Naive thymus-derived CD4-positive, alpha-beta T cell (primary cell): ENCODE results near the gene VDR. TPM values are rescaled to one million over a fixed set of nuclear protein-coding genes. Genes with fewer than 3 reads are reported as not detected.

Source experiments
- ATAC-seq: fragments of 150-1000 bp; cut with Tn5 transposase; 2 replicates; pipeline ENCODE4 v1.10.0; 2021; ENCODE audit warnings: mild to moderate bottlenecking, moderate library complexity
- CTCF ChIA-PET: fragments of 350-600 bp; sonication (Branson Sonifier 250); formaldehyde crosslinking; loops from one replicate; lab custom pipeline; 2021; ENCODE audit warnings: antibody characterized with exemption; lab: Charles Lee
- POLR2A ChIA-PET: fragments of 350-600 bp; sonication (Branson Sonifier 250); formaldehyde crosslinking; loops from one replicate; lab custom pipeline; 2021; ENCODE audit warnings: antibody characterized with exemption, inconsistent platforms; lab: Charles Lee
- DNase-seq, 9 donors: peaks; one replicate each; pipeline versions ENCODE4 v3.0.0 to v3.0.0-alpha.2; 2020 to 2022; ENCODE audit warnings: mixed read lengths in 1 of 9
- H3K27ac ChIP-seq: one replicate; pipeline ENCODE4 v1.7.0; 2013; ENCODE audit warnings: mild to moderate bottlenecking, low read depth, low read length, moderate library complexity
- H3K27me3 ChIP-seq, 2 donors: one replicate each; pipeline ENCODE4 v1.7.0; 2013; ENCODE audit warnings: low read length in 2 of 2, mild to moderate bottlenecking in 2 of 2, moderate library complexity in 2 of 2; ENCODE audit not compliant: control insufficient read depth in 2 of 2, insufficient read depth in 2 of 2
- H3K36me3 ChIP-seq, 3 experiments: 1 replicate in 2 of 3; 2 replicates in 1 of 3; pipeline ENCODE4 v1.7.0; 2013; ENCODE audit warnings: low read length in 3 of 3, mild to moderate bottlenecking in 3 of 3, moderate library complexity in 1 of 3; ENCODE audit not compliant: insufficient read depth in 3 of 3, control insufficient read depth in 2 of 3
- H3K4me1 ChIP-seq, 2 donors: one replicate each; pipeline ENCODE4 v1.7.0; 2013; ENCODE audit warnings: low read length in 2 of 2, mild to moderate bottlenecking in 2 of 2, moderate library complexity in 1 of 2; ENCODE audit not compliant: control insufficient read depth in 2 of 2, insufficient read depth in 2 of 2
- H3K4me3 ChIP-seq: 2 replicates; pipeline ENCODE4 v1.7.0; 2013; ENCODE audit warnings: mild to moderate bottlenecking, low read length
- H3K9me3 ChIP-seq, 3 experiments: 1 replicate in 2 of 3; 2 replicates in 1 of 3; pipeline ENCODE4 v1.7.0; 2013; ENCODE audit warnings: low read length in 3 of 3; ENCODE audit not compliant: control insufficient read depth in 2 of 3
- H3K27ac Mint-ChIP-seq, 9 donors: one replicate each; pipeline ENCODE4 v1.8.0; 2020 to 2022; ENCODE audit warnings: mixed read lengths in 9 of 9, mild to moderate bottlenecking in 8 of 9, moderate library complexity in 5 of 9, inconsistent platforms in 2 of 9
- H3K27me3 Mint-ChIP-seq, 5 donors: one replicate each; pipeline ENCODE4 v1.8.0; 2021 to 2022; ENCODE audit warnings: mixed read lengths in 5 of 5, mild to moderate bottlenecking in 1 of 5
- H3K36me3 Mint-ChIP-seq, 5 donors: one replicate each; pipeline ENCODE4 v1.8.0; 2020 to 2022; ENCODE audit warnings: mixed read lengths in 5 of 5, mild to moderate bottlenecking in 3 of 5, inconsistent platforms in 1 of 5
- H3K4me1 Mint-ChIP-seq, 7 donors: one replicate each; pipeline ENCODE4 v1.8.0; 2020 to 2022; ENCODE audit warnings: mixed read lengths in 7 of 7, mild to moderate bottlenecking in 3 of 7, inconsistent platforms in 1 of 7
- H3K4me3 Mint-ChIP-seq, 10 donors: one replicate each; pipeline ENCODE4 v1.8.0; 2020 to 2022; ENCODE audit warnings: mild to moderate bottlenecking in 10 of 10, mixed read lengths in 10 of 10, moderate library complexity in 6 of 10, inconsistent platforms in 2 of 10
- H3K9me3 Mint-ChIP-seq, 11 donors: one replicate each; pipeline ENCODE4 v1.8.0; 2020 to 2022; ENCODE audit warnings: mixed read lengths in 11 of 11, mild to moderate bottlenecking in 4 of 11, inconsistent platforms in 1 of 11, moderate library complexity in 1 of 11
- intact Hi-C, 2 donors: fragments of 100-400 bp; cut with micrococcal nuclease; formaldehyde crosslinking; loops; one replicate each; pipeline ENCODE4 v1.15.1; 2023
- polyA plus RNA-seq, 2 donors: library from polyadenylated mRNA; unstranded; fragments of 300-500 nt; fragmentation: Illumina TruSeq; gene quantifications; one replicate each; pipeline ENCODE4 v1.2.3, GENCODE V29; 2021
- total RNA-seq, 6 experiments: library from RNA in 5 of 6; stranded (reverse) in 5 of 6; gene quantifications; 1 replicate in 5 of 6; 2 replicates in 1 of 6; pipeline ENCODE4 v1.2.3 and lab custom pipeline; 2021 to 2026

Gene VDR
- total and polyA plus RNA-seq, 7 experiments from 2014 or later: 0.11 to 82.6 (median 2.5) TPM

DNA sequence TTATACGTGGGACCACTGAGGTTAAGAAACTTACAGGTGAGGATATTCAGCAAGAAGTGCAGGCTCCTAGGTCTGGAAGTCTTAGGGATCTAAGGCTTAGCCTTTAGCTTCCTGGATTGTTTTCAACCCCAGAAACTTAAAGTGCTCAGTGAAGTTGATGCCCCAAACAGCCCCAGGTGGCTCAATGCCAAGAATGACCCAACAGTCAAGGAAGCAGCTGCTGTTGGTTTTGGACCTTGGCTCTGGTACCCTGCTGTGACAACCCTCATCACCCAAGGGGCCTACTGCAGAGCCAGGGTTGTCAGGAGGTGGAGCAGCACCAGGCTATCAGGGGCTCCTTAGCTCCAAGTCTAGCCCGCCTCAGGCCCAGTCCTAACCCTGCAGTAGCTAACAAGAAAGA, 36.8 kb downstream of the VDR start:
- POLR2A ChIA-PET: no interaction called here
- H3K4me1 Mint-ChIP-seq: peaks cover 0 to 91% (median 0%) of the 10 kb centered on the region in 7 donors

DNA sequence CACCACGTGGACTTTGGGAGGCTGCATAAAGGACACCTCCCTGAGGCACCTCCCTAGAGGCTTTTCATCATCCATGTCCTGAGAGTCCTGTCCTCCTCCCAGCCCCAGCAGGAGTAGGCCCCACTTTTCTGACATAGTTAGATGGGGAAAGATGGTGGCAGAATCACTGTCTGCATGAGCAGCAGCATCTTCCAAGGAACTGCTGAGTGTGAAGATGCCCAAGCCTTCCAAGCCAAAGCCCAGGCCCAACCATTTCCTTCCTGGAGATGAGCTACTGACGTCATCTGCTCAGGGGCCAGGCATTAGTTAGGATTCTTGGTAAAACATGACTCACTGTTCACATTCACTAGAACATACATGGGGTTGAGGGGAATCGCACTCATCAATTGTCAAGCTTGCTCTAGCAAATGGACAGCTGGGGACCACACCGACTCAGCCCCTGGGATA, 37.3 kb downstream of the VDR start:
- peak overlapping the region in 1 of 10 donors; percentile 74 for H3K4me3 Mint-ChIP-seq
- Histone ChIP-seq H3K36me3 (no peaks in the 10 kb centered on the region), H3K27ac (no peak overlapping the region)

More for the DNA sequence above, 36.8 kb downstream of the VDR start:
- no peak for ATAC-seq
- CTCF ChIA-PET: no interaction called here
- Histone ChIP-seq H3K4me1 (no peaks in the 10 kb centered on the region), H3K4me3 (no peak overlapping the region), H3K27me3 (no peaks in the 10 kb centered on the region), H3K27ac (no peak overlapping the region), H3K36me3 (no peaks in the 10 kb centered on the region), H3K9me3 (no peaks in the 10 kb centered on the region)
- no peaks in the 10 kb centered on the region for H3K27me3 Mint-ChIP-seq
- peak overlapping the region in 1 of 9 donors; percentile 90 for H3K27ac Mint-ChIP-seq
- H3K9me3 Mint-ChIP-seq: no peaks in the 10 kb centered on the region
- no peak for DNase-seq
- intact Hi-C loops: no loop called here
- peak overlapping the region in 1 of 10 donors; percentile 74 for H3K4me3 Mint-ChIP-seq
- peaks cover 0 to 49% (median 0%) of the 10 kb centered on the region in 5 donors for H3K36me3 Mint-ChIP-seq

DNA sequence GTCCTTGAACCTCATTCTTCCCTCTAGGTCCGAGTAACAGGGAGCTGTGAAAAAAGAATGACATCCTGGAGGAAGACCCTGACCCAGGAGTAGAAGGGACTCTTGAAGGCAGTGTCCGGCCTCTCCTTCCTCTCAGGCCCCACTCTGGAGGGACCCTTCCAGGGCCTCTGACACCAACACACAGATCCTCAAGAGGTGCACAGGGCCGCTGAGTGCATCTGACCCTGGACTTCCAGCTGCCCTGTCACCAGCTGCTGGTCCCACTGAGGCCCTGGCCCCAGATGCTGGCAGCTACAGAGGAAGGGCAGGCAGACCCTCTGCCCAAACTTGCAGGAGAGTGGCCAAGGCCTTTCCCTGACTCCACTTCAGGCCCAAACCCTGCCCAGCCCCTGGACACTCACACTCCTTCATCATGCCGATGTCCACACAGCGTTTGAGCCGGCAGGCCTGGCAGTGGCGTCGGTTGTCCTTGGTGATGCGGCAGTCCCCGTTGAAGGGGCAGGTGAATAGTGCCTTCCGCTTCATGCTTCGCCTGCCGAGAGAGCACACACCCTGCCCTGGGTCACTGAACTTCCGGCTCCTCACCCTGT, 40.1 kb downstream of the VDR start:
- CTCF ChIA-PET: no interaction called here

More for the DNA sequence above, 37.3 kb downstream of the VDR start:
- peak overlapping the region in 1 of 9 donors; percentile 90 for H3K27ac Mint-ChIP-seq
- Histone ChIP-seq H3K4me1 (no peaks in the 10 kb centered on the region), H3K27me3 (no peaks in the 10 kb centered on the region), H3K4me3 (no peak overlapping the region), H3K9me3 (no peaks in the 10 kb centered on the region)
- peaks cover 0 to 91% (median 0%) of the 10 kb centered on the region in 7 donors for H3K4me1 Mint-ChIP-seq
- ATAC-seq (peak; percentile 13), DNase-seq (peak in 1 of 9 donors; percentile 58)
- POLR2A ChIA-PET: no interaction called here
- intact Hi-C loops: loop anchor here in 1 of 2 donors (1.0 kb wide), 1 partner anchor 16 kb away; no protein-coding TSS in a partner anchor
- no peaks in the 10 kb centered on the region for H3K9me3 Mint-ChIP-seq
- H3K36me3 Mint-ChIP-seq: peaks cover 0 to 44% (median 0%) of the 10 kb centered on the region in 5 donors
- no peaks in the 10 kb centered on the region for H3K27me3 Mint-ChIP-seq
- CTCF ChIA-PET: no interaction called here

DNA sequence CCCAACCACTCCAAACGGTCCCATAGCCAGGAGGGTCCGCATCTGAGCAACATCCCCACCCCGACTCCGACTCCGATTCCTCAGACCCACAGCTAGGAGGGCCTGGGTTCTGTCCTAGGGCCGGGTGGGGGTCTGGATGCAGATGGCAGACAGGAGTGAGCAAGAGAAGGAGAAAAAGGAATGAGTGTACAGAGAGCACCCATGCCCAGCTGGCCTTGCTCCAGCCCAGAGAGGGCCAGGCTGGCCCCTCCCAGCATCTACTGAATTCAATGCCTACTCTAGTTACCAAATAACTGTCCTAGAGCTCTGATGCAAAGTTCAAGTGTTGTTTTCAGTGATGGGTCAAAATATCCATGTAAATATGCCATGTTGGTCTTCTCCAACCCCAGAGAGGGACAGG, 40.8 kb downstream of the VDR start:
- peaks cover 0 to 85% (median 4%) of the 10 kb centered on the region in 7 donors for H3K4me1 Mint-ChIP-seq
- no peaks in the 10 kb centered on the region for H3K9me3 ChIP-seq
- CTCF ChIA-PET: no interaction called here
- H3K36me3 ChIP-seq: no peaks in the 10 kb centered on the region
- intact Hi-C loops: no loop called here
- no peaks in the 10 kb centered on the region for H3K4me1 ChIP-seq
- no peaks in the 10 kb centered on the region for H3K9me3 Mint-ChIP-seq
- no peak overlapping the region for H3K4me3 Mint-ChIP-seq
- DNase-seq (no peak), ATAC-seq (no peak)
- no peaks in the 10 kb centered on the region for H3K27me3 Mint-ChIP-seq
- H3K4me3 ChIP-seq: no peak overlapping the region
- H3K27ac Mint-ChIP-seq: peak overlapping the region in 1 of 9 donors; percentile 79
- peaks cover 0 to 37% (median 0%) of the 10 kb centered on the region in 5 donors for H3K36me3 Mint-ChIP-seq
- no peak overlapping the region for H3K27ac ChIP-seq
- POLR2A ChIA-PET: no interaction called here
- H3K27me3 ChIP-seq: no peaks in the 10 kb centered on the region

More for the DNA sequence above, 40.1 kb downstream of the VDR start:
- H3K36me3 Mint-ChIP-seq: peaks cover 0 to 38% (median 0%) of the 10 kb centered on the region in 5 donors
- POLR2A ChIA-PET: interaction anchor here (0.5 kb wide), 1 partner anchor 1401 kb away, joined by 3 read pairs; no protein-coding TSS in a partner anchor
- Histone ChIP-seq H3K4me3 (no peak overlapping the region), H3K27me3 (no peaks in the 10 kb centered on the region), H3K4me1 (no peaks in the 10 kb centered on the region), H3K9me3 (no peaks in the 10 kb centered on the region), H3K36me3 (no peaks in the 10 kb centered on the region), H3K27ac (no peak overlapping the region)
- H3K4me1 Mint-ChIP-seq: peaks cover 0 to 86% (median 0%) of the 10 kb centered on the region in 7 donors
- no peaks in the 10 kb centered on the region for H3K9me3 Mint-ChIP-seq
- no peaks in the 10 kb centered on the region for H3K27me3 Mint-ChIP-seq
- DNase-seq: no peak
- intact Hi-C loops: no loop called here
- no peak overlapping the region for H3K4me3 Mint-ChIP-seq
- H3K27ac Mint-ChIP-seq: peak overlapping the region in 2 of 9 donors; percentile 53 to 79
- no peak for ATAC-seq

DNA sequence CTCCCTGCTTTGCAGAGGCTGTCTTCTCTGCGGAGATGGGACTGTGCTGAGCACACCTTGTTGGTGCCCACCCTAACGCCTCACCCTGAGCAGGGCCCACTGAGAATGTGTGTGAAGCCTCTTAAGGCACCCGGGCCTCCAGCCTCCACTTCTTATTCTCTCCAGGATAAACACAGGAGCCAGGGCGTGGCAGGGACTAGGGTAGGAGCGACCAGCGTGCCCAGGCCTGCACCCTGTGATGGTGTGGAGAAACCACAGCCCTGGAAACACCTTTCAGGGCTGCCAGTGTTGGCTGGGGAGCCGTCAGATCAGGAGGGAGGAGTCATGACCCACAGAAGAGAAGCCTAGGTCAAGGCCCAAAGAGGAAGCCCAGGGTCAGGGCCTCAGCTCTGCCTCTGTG, 41.3 kb downstream of the VDR start:
- intact Hi-C loops: no loop called here
- Mint-ChIP-seq H3K36me3 (peaks cover 0 to 32% (median 0%) of the 10 kb centered on the region in 5 donors), H3K9me3 (no peaks in the 10 kb centered on the region), H3K4me3 (no peak overlapping the region), H3K27ac (no peak overlapping the region), H3K27me3 (no peaks in the 10 kb centered on the region), H3K4me1 (peaks cover 0 to 85% (median 4%) of the 10 kb centered on the region in 7 donors)
- Histone ChIP-seq H3K4me3 (no peak overlapping the region), H3K9me3 (no peaks in the 10 kb centered on the region), H3K4me1 (no peaks in the 10 kb centered on the region), H3K27ac (no peak overlapping the region), H3K36me3 (no peaks in the 10 kb centered on the region), H3K27me3 (no peaks in the 10 kb centered on the region)
- ATAC-seq: no peak
- POLR2A ChIA-PET: no interaction called here
- CTCF ChIA-PET: no interaction called here
- DNase-seq: no peak

DNA sequence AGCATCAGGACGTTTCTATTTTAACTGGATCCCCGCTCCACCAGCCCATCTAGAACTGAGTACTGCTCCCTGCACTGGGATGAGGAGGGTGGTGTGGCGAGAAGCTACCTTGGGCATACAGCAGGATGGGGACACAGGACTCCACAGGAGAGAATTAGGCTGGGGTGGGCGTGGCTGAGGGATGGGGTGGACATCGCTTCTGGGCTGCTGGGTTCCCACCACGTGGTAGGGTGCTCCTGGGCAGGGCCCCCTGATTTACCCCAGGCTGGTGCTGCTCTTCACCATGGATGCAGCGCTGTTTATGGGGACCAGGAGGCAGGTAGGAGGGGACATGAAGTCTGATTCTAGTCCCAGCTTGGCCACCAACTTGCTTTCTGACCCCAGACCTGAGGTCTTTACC, 41.9 kb downstream of the VDR start:
- H3K4me1 Mint-ChIP-seq: peaks cover 0 to 79% (median 4%) of the 10 kb centered on the region in 7 donors
- H3K36me3 Mint-ChIP-seq: peaks cover 0 to 31% (median 0%) of the 10 kb centered on the region in 5 donors
- H3K4me3 Mint-ChIP-seq: no peak overlapping the region
- H3K27ac Mint-ChIP-seq: peak overlapping the region in 1 of 9 donors; percentile 13
- Histone ChIP-seq H3K27ac (no peak overlapping the region), H3K27me3 (no peaks in the 10 kb centered on the region), H3K36me3 (no peaks in the 10 kb centered on the region), H3K9me3 (no peaks in the 10 kb centered on the region), H3K4me3 (no peak overlapping the region), H3K4me1 (no peaks in the 10 kb centered on the region)
- DNase-seq (no peak), ATAC-seq (no peak)
- H3K9me3 Mint-ChIP-seq: no peaks in the 10 kb centered on the region
- H3K27me3 Mint-ChIP-seq: no peaks in the 10 kb centered on the region
- ChIA-PET CTCF (interaction anchor here (1.6 kb wide), 1 partner anchor 20 kb away, joined by 3 read pairs; no protein-coding TSS in a partner anchor), POLR2A (no interaction called here)
- intact Hi-C loops: no loop called here
